Suprapubic skin (tissue), 3 donors: ENCODE data around the gene TNK2.

Experiments used
- CTCF ChIP-seq, 2 donors: fragments of 200-600 bp in 1 of 2; fragments of 450-650 bp in 1 of 2; sonication (generic) in 1 of 2; IDR thresholded peaks; one replicate each; pipeline ENCODE4 v1.5.1; 2016 to 2019; ENCODE audit warnings: antibody characterized with exemption in 2 of 2, mild to moderate bottlenecking in 1 of 2, moderate library complexity in 1 of 2
- EP300 ChIP-seq: sonication (generic); formaldehyde crosslinking; IDR thresholded peaks from one replicate; pipeline ENCODE4 v1.6.1; 2017; ENCODE audit warnings: antibody characterized with exemption

DNA sequence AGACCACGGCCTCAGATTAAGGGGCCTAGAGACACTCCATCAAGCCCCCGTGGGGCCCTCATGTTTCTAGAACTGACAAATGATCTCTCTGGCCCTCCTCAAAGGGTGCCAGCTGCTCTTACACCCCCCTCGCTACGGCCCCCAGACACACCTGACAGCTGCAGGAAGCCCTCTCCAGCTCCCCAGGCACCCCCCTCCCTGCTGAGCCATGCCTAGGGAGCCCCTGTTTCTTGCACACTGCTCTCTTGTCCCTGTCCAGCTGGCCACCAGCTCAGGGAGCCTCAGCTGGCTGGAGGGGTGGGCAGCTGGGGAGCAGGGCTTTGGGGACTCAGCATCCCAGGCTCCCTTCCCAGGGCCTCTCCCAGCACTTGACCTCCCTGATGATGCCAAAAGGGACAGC is 14.8 kb downstream of the TNK2 start:
- TF ChIP-seq EP300 = no peak
- no peak for TF ChIP-seq CTCF (IDR thresholded peaks at IDR 0.05)
